Omental fat pad (tissue), 4 donors: ENCODE data around the gene AGAP1. TPM values are rescaled to one million over a fixed set of nuclear protein-coding genes. Genes with fewer than 3 reads are reported as not detected.

Experiments used
- ATAC-seq: fragments of 150-250 bp; one replicate; pipeline ENCODE4 v1.9.1; 2016; ENCODE audit warnings: mild to moderate bottlenecking, moderate library complexity; ENCODE audit not compliant: low FRiP score
- DNase-seq: peaks from one replicate; pipeline ENCODE4 v3.0.0-alpha.2; 2019; ENCODE audit warnings: low spot score
- CTCF ChIP-seq, 3 donors: fragments of 450-650 bp; IDR thresholded peaks; one replicate each; pipeline ENCODE4 v1.5.1; 2016 to 2017; ENCODE audit warnings: antibody characterized with exemption in 3 of 3, mild to moderate bottlenecking in 3 of 3, moderate library complexity in 2 of 3
- total RNA-seq, 4 donors: library from RNA; depleted of rRNA; stranded (reverse); fragments of >200 nt; gene quantifications; one replicate each; pipeline ENCODE4 v1.1.0, GENCODE V29; 2016

Gene AGAP1
- total RNA-seq, 4 donors from 2014 or later, result 15.5 to 24.3 (median 16.2) TPM

DNA sequence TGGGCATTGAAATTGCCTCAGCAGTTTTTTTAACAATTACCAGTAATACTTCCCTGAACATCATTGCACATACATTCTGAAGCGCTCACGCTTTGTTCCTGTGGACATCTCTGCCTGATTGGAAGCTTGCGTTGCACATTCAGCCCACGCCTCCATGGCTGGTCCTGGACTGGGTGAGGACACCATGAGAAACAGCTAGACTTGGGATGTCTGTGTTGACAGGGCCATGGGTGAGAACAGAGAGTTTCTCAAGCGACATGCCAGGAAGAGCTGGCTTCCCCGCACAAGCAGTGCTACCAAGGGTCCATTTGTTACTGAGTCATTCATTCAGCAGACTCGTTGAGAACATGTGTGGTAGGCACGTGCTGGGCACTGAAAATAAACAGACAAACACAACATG lies 508.0 kb downstream of the AGAP1 start:
- ATAC-seq (no peak), DNase-seq (no peak)
- no peak for TF ChIP-seq CTCF (IDR thresholded peaks at IDR 0.05)

DNA sequence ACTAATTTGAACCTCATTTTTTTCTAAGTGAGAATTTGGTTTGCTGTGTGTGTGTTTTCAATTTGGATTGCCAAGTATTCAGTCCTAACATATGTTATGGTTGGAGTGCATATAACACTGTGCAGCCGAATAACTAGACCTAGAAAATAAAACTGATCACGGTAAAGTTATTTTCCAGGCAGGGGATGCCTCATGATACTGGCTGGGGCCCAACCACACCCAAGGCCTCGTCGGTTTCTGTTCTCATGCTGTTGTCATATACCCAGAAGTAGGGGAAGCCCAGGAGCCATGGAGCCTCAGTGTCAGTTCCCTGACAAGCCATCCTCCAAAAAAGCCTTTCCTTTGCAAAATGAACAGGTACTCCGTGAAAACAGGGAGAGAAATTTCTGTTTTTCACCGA lies 514.2 kb downstream of the AGAP1 start:
- DNase-seq (no peak), ATAC-seq (no peak)
- TF ChIP-seq CTCF (IDR thresholded peaks at IDR 0.05), result no peak

- TF ChIP-seq CTCF (IDR thresholded peaks at IDR 0.05), result no peak
- ATAC-seq, result no peak
- no peak for DNase-seq
These were observed 515.0 kb downstream of the AGAP1 start for GRCh38 chr2:236008857-236009256.

DNA sequence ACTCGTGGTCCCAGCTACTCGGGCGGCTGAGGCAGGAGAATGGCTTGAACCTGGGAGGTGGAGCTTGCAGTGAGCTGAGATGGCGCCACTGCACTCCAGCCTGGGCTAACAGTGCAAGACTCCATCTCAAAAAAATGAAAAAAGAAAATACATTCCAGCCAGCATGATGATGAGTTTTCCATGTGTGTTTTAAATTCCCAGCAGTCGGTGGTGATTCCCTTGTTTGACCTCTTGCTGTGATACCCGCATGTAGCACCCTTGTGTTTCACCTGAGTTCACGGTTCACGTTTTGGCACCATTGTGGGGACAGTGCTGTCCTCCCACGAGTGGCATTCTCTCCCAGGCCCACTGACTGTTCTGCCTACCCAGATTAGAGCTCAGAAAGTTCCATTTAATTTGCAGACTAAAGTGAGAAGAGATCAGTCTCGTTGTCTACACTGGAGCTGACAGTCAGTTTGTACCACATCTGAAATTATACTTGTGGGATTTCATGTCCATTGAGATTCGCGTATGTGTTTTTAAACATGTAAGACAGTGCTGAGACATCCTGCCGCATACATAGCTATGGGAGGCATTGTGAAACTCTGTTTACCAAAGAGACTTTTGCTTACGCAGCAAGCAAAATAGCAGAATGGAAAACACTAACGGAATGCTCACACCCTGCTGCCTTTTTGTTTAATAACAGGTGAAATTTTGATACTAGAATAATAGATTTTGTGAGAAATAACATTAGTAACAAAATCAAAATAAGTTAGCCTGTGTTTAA lies 517.3 kb downstream of the AGAP1 start:
- ATAC-seq (no peak), DNase-seq (no peak)
- no peak for TF ChIP-seq CTCF (IDR thresholded peaks at IDR 0.05)

DNA sequence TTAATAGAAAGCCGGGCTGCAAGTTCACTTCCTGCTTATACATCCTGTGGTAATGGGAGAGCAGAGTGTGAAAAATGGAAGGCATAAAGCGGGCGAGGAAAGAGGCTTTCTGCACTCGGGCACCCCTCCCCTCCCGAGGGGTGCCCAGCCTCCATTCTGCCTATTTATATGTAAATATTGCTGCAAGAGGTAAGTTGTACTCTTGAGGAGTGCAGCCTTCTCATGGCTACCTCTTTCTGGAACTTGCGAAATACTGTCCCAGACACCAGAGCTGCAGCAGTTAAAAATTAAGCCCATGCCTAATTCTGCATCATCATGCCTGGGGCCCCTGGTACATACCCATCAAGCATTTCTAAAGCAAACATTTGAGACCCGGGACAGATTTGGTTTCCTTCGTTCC lies 518.3 kb downstream of the AGAP1 start:
- ATAC-seq (no peak), DNase-seq (no peak)
- no peak for TF ChIP-seq CTCF (IDR thresholded peaks at IDR 0.05)

DNA sequence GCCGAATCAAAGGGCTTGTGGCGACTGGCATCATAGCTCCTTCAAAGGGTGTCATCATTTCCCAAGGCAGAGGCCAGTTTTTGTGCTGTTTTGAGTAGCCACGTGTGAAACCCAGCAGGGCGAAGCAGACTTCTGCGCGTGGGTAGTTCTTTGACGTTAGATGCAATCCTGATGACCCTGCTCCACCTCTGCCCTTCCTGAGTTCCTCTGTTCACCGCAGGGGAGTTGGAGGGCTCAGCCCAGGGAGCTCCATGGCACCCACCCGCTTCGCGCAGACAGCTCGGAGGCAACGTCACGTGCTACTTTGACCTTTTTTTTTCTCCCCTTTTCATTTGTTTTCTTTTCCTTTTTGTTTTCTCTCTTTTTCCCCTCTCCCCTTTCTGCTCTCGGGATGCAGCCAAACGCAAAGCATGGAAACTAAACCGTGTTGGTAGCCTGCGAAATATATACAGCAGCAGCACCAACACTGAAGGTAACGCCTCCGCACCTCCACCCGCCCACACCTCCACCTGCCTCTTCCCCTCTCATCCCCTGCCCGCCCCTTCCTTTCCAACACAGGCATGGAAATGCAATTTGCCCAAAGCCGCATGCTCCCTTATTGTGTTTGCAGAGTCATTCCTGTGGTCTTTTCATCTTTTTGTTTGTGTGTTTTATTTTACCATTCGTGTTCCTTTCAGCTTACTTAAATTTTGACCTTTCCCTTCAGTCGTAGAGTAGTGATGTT lies 520.7 kb downstream of the AGAP1 start:
- DNase-seq (no peak), ATAC-seq (no peak)
- TF ChIP-seq CTCF (IDR thresholded peaks at IDR 0.05), result no peak

GRCh38 chr2:236015171-236015570 lies 521.3 kb downstream of the AGAP1 start:
- no peak for DNase-seq
- no peak for ATAC-seq
- TF ChIP-seq CTCF (IDR thresholded peaks at IDR 0.05), result no peak
